Measurements from ENCODE around the gene UBALD1.
"Not testable (repeated sequence)": the region's sequence is repeated elsewhere in the genome, so short reads cannot be mapped to it uniquely, and the experiment has no call there.

The UBALD1 gene

GRCh38 chr16:4654011-4654963, 39.6 kb upstream of the UBALD1 start:
- Histone ChIP-seq H3K9me3 (ENCODE audit: control insufficient read depth, insufficient read depth, low read length) (no peaks in the 10 kb centered on the region), H3K36me3 (ENCODE audit: control insufficient read depth, insufficient read depth, low read length) (peaks cover 61% of the 10 kb centered on the region), H3K27me3 (ENCODE audit: control insufficient read depth, insufficient read depth, low read length) (no peaks in the 10 kb centered on the region), H3K4me1 (ENCODE audit: control insufficient read depth, insufficient read depth, low read length) (no peaks in the 10 kb centered on the region), H3K9ac (ENCODE audit: low read depth, low read length) (no peak overlapping the region), H3K4me3 (ENCODE audit: low read depth, low read length) (no peak overlapping the region)

DNA sequence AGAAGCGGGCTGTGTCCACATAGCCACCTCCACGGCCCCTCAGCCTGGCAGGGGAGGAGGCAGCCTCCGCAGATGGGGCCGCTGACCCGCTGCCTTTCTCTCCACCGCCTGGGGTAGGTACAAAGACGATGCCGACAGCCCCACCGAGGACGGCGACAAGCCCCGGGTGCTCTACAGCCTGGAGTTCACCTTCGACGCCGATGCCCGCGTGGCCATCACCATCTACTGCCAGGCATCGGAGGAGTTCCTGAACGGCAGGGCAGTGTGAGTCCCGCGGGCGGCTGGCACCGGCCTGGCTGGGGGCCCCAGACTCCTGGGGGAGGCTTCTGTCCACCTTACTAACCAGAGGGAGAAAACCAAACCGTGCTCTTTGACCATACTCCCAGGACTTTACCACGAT, 37.9 kb upstream of the UBALD1 start:
- H3K27me3 ChIP-seq (ENCODE audit: control insufficient read depth, insufficient read depth, low read length) = no peaks in the 10 kb centered on the region
- H3K9ac ChIP-seq (ENCODE audit: low read depth, low read length) = no peak overlapping the region
- peaks cover 58% of the 10 kb centered on the region for H3K36me3 ChIP-seq (ENCODE audit: control insufficient read depth, insufficient read depth, low read length)
- no peaks in the 10 kb centered on the region for H3K4me1 ChIP-seq (ENCODE audit: control insufficient read depth, insufficient read depth, low read length)
- no peak overlapping the region for H3K4me3 ChIP-seq (ENCODE audit: low read depth, low read length)
- no peaks in the 10 kb centered on the region for H3K9me3 ChIP-seq (ENCODE audit: control insufficient read depth, insufficient read depth, low read length)

DNA sequence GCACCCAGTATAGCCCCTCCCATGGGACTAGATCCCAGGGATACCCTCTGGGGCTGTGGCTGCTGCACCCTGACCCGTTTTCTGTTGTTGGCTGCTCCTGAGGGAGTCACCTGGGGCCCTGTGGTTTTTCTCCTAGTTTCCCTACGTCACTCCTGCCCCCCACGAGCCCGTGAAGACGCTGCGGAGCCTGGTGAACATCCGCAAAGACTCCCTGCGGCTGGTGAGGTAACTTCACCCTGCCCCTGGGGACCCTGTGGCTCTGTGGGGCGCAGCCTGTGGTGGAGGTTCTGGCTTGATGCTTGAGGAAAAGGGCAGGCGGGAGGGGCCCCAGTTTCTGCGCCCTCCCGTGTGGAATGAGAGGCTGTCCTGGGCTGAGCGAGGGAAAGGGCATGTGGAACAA, 37.1 kb upstream of the UBALD1 start:
- no peak overlapping the region for H3K4me3 ChIP-seq (ENCODE audit: low read depth, low read length)
- no peaks in the 10 kb centered on the region for H3K27me3 ChIP-seq (ENCODE audit: control insufficient read depth, insufficient read depth, low read length)
- no peaks in the 10 kb centered on the region for H3K9me3 ChIP-seq (ENCODE audit: control insufficient read depth, insufficient read depth, low read length)
- H3K36me3 ChIP-seq (ENCODE audit: control insufficient read depth, insufficient read depth, low read length) = peaks cover 52% of the 10 kb centered on the region
- no peaks in the 10 kb centered on the region for H3K4me1 ChIP-seq (ENCODE audit: control insufficient read depth, insufficient read depth, low read length)
- H3K9ac ChIP-seq (ENCODE audit: low read depth, low read length) = no peak overlapping the region

- H3K27me3 ChIP-seq (ENCODE audit: control insufficient read depth, insufficient read depth, low read length); H3K9ac ChIP-seq (ENCODE audit: low read depth, low read length); H3K4me3 ChIP-seq (ENCODE audit: low read depth, low read length); H3K9me3 ChIP-seq (ENCODE audit: control insufficient read depth, insufficient read depth, low read length); H3K4me1 ChIP-seq (ENCODE audit: control insufficient read depth, insufficient read depth, low read length): not testable (repeated sequence)
- peaks cover 43% of the 10 kb centered on the region for H3K36me3 ChIP-seq (ENCODE audit: control insufficient read depth, insufficient read depth, low read length)
Observed at GRCh38 chr16:4650443-4651074, 35.9 kb upstream of the UBALD1 start.

- peaks cover 37% of the 10 kb centered on the region for H3K36me3 ChIP-seq (ENCODE audit: control insufficient read depth, insufficient read depth, low read length)
- H3K27me3 ChIP-seq (ENCODE audit: control insufficient read depth, insufficient read depth, low read length) = no peaks in the 10 kb centered on the region
Observed at GRCh38 chr16:4649744-4650442, 35.2 kb upstream of the UBALD1 start.

DNA sequence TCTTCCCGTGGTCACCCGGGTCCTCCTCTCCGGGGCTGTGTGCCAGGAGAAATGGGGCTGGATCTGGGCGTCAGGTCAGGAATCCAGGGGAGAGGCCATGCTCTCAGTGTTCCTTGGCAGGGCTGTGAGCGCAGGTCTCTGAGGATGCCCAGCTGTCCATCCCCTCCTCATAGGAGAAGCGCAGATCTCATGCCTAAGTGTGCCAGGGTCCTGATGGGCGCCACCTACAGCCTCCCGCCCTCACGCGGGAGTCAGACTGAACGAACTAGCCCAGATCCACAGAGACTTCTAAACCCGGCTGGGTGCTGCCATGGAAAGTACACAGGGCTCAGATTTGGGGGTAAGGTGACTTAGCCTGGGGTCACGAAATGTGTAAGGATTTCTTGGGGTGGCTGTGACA, 34.2 kb upstream of the UBALD1 start:
- Histone ChIP-seq H3K27me3 (ENCODE audit: control insufficient read depth, insufficient read depth, low read length) (no peaks in the 10 kb centered on the region), H3K36me3 (ENCODE audit: control insufficient read depth, insufficient read depth, low read length) (peaks cover 28% of the 10 kb centered on the region), H3K9ac (ENCODE audit: low read depth, low read length) (no peak overlapping the region), H3K4me1 (ENCODE audit: control insufficient read depth, insufficient read depth, low read length) (no peaks in the 10 kb centered on the region), H3K4me3 (ENCODE audit: low read depth, low read length) (no peak overlapping the region), H3K9me3 (ENCODE audit: control insufficient read depth, insufficient read depth, low read length) (no peaks in the 10 kb centered on the region)

More at GRCh38 chr16:4649744-4650442, 35.2 kb upstream of the UBALD1 start:
- H3K9me3 ChIP-seq (ENCODE audit: control insufficient read depth, insufficient read depth, low read length) = no peaks in the 10 kb centered on the region
- no peaks in the 10 kb centered on the region for H3K4me1 ChIP-seq (ENCODE audit: control insufficient read depth, insufficient read depth, low read length)
- H3K9ac ChIP-seq (ENCODE audit: low read depth, low read length) = no peak overlapping the region
- no peak overlapping the region for H3K4me3 ChIP-seq (ENCODE audit: low read depth, low read length)

GRCh38 chr16:4647644-4647980, 32.9 kb upstream of the UBALD1 start:
- H3K27me3 ChIP-seq (ENCODE audit: control insufficient read depth, insufficient read depth, low read length) = no peaks in the 10 kb centered on the region
- no peaks in the 10 kb centered on the region for H3K9me3 ChIP-seq (ENCODE audit: control insufficient read depth, insufficient read depth, low read length)
- peaks cover 20% of the 10 kb centered on the region for H3K36me3 ChIP-seq (ENCODE audit: control insufficient read depth, insufficient read depth, low read length)
- no peak overlapping the region for H3K4me3 ChIP-seq (ENCODE audit: low read depth, low read length)
- no peak overlapping the region for H3K9ac ChIP-seq (ENCODE audit: low read depth, low read length)
- no peaks in the 10 kb centered on the region for H3K4me1 ChIP-seq (ENCODE audit: control insufficient read depth, insufficient read depth, low read length)

- Histone ChIP-seq H3K36me3 (ENCODE audit: control insufficient read depth, insufficient read depth, low read length) (peaks cover 14% of the 10 kb centered on the region), H3K9me3 (ENCODE audit: control insufficient read depth, insufficient read depth, low read length) (no peaks in the 10 kb centered on the region), H3K4me1 (ENCODE audit: control insufficient read depth, insufficient read depth, low read length) (no peaks in the 10 kb centered on the region), H3K4me3 (ENCODE audit: low read depth, low read length) (no peak overlapping the region), H3K9ac (ENCODE audit: low read depth, low read length) (no peak overlapping the region), H3K27me3 (ENCODE audit: control insufficient read depth, insufficient read depth, low read length) (no peaks in the 10 kb centered on the region)
Observed at GRCh38 chr16:4646773-4647643, 32.3 kb upstream of the UBALD1 start.

- Histone ChIP-seq H3K4me3 (ENCODE audit: low read depth, low read length) (no peak overlapping the region), H3K9ac (ENCODE audit: low read depth, low read length) (no peak overlapping the region), H3K4me1 (ENCODE audit: control insufficient read depth, insufficient read depth, low read length) (no peaks in the 10 kb centered on the region), H3K36me3 (ENCODE audit: control insufficient read depth, insufficient read depth, low read length) (no peaks in the 10 kb centered on the region), H3K27me3 (ENCODE audit: control insufficient read depth, insufficient read depth, low read length) (no peaks in the 10 kb centered on the region), H3K9me3 (ENCODE audit: control insufficient read depth, insufficient read depth, low read length) (no peaks in the 10 kb centered on the region)
Observed at GRCh38 chr16:4641895-4642294, 27.2 kb upstream of the UBALD1 start.

DNA sequence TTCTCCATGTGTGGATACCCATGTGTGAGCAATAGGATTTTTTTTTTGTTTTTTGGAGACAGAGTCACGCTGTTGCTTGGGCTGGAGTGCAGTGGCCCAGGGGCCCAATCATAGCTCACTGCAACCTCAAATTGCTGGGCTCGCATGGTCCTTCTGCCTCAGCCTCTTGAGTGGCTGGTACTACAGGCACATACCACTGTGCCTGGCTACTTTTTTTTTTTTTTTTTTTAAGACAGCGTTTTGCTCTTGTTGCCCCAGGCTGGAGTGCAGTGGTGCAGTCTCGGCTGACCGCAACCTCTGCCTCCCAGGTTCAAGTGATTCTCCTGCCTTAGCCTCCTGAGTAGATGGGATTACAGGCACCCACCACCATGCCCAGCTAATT, 26.6 kb upstream of the UBALD1 start:
- no peaks in the 10 kb centered on the region for H3K27me3 ChIP-seq (ENCODE audit: control insufficient read depth, insufficient read depth, low read length)
- H3K9me3 ChIP-seq (ENCODE audit: control insufficient read depth, insufficient read depth, low read length) = no peaks in the 10 kb centered on the region
- H3K4me3 ChIP-seq (ENCODE audit: low read depth, low read length) = no peak overlapping the region
- H3K9ac ChIP-seq (ENCODE audit: low read depth, low read length) = no peak overlapping the region
- H3K36me3 ChIP-seq (ENCODE audit: control insufficient read depth, insufficient read depth, low read length) = no peaks in the 10 kb centered on the region
- H3K4me1 ChIP-seq (ENCODE audit: control insufficient read depth, insufficient read depth, low read length) = no peaks in the 10 kb centered on the region

GRCh38 chr16:4640572-4641305, 26.1 kb upstream of the UBALD1 start:
- no peaks in the 10 kb centered on the region for H3K27me3 ChIP-seq (ENCODE audit: control insufficient read depth, insufficient read depth, low read length)
- H3K4me1 ChIP-seq (ENCODE audit: control insufficient read depth, insufficient read depth, low read length) = no peaks in the 10 kb centered on the region
- no peaks in the 10 kb centered on the region for H3K36me3 ChIP-seq (ENCODE audit: control insufficient read depth, insufficient read depth, low read length)
- no peak overlapping the region for H3K9ac ChIP-seq (ENCODE audit: low read depth, low read length)
- H3K9me3 ChIP-seq (ENCODE audit: control insufficient read depth, insufficient read depth, low read length) = no peaks in the 10 kb centered on the region
- H3K4me3 ChIP-seq (ENCODE audit: low read depth, low read length) = no peak overlapping the region

Measured in iPS-15b (cell line).